Fibroblast of lung (primary cell): Measurements from ENCODE around the gene FMNL3. TPM values are rescaled to one million over a fixed set of nuclear protein-coding genes. Genes with fewer than 3 reads are reported as not detected.

Source experiments
- DNase-seq, 2 donors: peaks; one replicate each; pipeline versions ENCODE4 v3.0.0 to v3.0.0-alpha.2; 2010; ENCODE audit warnings: low read depth in 2 of 2
- H2AFZ ChIP-seq: 2 replicates; pipeline ENCODE4 v1.5.1; 2012; ENCODE audit warnings: low read length, control low read depth, inconsistent platforms
- H3K27ac ChIP-seq: 2 replicates; pipeline ENCODE4 v1.5.1; 2011; ENCODE audit warnings: low read length, control low read depth; ENCODE audit not compliant: insufficient read depth
- H3K27me3 ChIP-seq: 2 replicates; pipeline ENCODE4 v1.5.1; 2011; ENCODE audit warnings: mild to moderate bottlenecking, low read length; ENCODE audit not compliant: control insufficient read depth, insufficient read depth
- H3K36me3 ChIP-seq: 2 replicates; pipeline ENCODE4 v1.5.1; 2011; ENCODE audit warnings: low read length; ENCODE audit not compliant: control insufficient read depth, insufficient read depth
- H3K4me1 ChIP-seq: 2 replicates; pipeline ENCODE4 v1.5.1; 2011; ENCODE audit warnings: low read length; ENCODE audit not compliant: control insufficient read depth, insufficient read depth; ENCODE audit errors: extremely low read depth
- H3K4me2 ChIP-seq: 2 replicates; pipeline ENCODE4 v1.5.1; 2011; ENCODE audit warnings: low read length, control low read depth; ENCODE audit not compliant: insufficient read depth; ENCODE audit errors: extremely low read depth
- H3K4me3 ChIP-seq, 4 experiments: fragments of 200-600 bp in 1 of 4; sonication (generic) in 1 of 4; replicated peaks in 1 of 4; 2 replicates each; pipeline ENCODE4 v1.5.1; 2011 to 2016; ENCODE audit warnings: low read length in 4 of 4, low read depth in 3 of 4, mild to moderate bottlenecking in 3 of 4, control low read depth in 2 of 4, inconsistent platforms in 1 of 4, mixed read lengths in 1 of 4; ENCODE audit not compliant: insufficient read depth in 1 of 4; ENCODE audit errors: control extremely low read depth in 1 of 4
- H3K79me2 ChIP-seq: 2 replicates; pipeline ENCODE4 v1.5.1; 2012; ENCODE audit warnings: mild to moderate bottlenecking, low read length, inconsistent platforms; ENCODE audit not compliant: control insufficient read depth, insufficient read depth
- H3K9ac ChIP-seq: 2 replicates; pipeline ENCODE4 v1.5.1; 2011; ENCODE audit warnings: mild to moderate bottlenecking, low read length, control low read depth; ENCODE audit not compliant: insufficient read depth
- H3K9me3 ChIP-seq: 2 replicates; pipeline ENCODE4 v1.5.1; 2012; ENCODE audit warnings: low read depth, low read length; ENCODE audit not compliant: control insufficient read depth, insufficient read depth
- H4K20me1 ChIP-seq: 2 replicates; pipeline ENCODE4 v1.5.1; 2011; ENCODE audit warnings: low read length; ENCODE audit not compliant: control insufficient read depth, insufficient read depth; ENCODE audit errors: extremely low read depth
- CTCF ChIP-seq, 2 donors: IDR thresholded peaks in 1 of 2; conservative IDR thresholded peaks in 1 of 2; 1 replicate in 1 of 2; 2 replicates in 1 of 2; pipeline ENCODE4 v1.5.1; 2011 to 2012; ENCODE audit warnings: low read length in 2 of 2, control low read depth in 1 of 2, inconsistent platforms in 1 of 2, low read depth in 1 of 2, mild to moderate bottlenecking in 1 of 2
- EZH2 ChIP-seq: IDR thresholded peaks from 2 replicates; pipeline ENCODE4 v1.5.1; 2012; ENCODE audit warnings: low read length, control low read depth, mild to moderate bottlenecking; ENCODE audit errors: missing control alignments
- polyA plus RNA-seq, 2 donors: library from polyadenylated mRNA; depleted of rRNA in 1 of 2; stranded (reverse) in 1 of 2; unstranded in 1 of 2; fragments of >200 nt; gene quantifications; 2 replicates each; pipeline ENCODE4 v1.2.1, GENCODE V29; 2011 to 2012; ENCODE audit warnings: missing spikeins in 1 of 2
- total RNA-seq: library from RNA; depleted of rRNA; stranded (reverse); fragments of >200 nt; gene quantifications from 2 replicates; pipeline ENCODE4 v1.2.1, GENCODE V29; 2014

Gene FMNL3
- total and polyA plus RNA-seq, 2 donors (not counting 1 experiment from before 2014, with no cell fraction given): 15.0 to 22.5 TPM

- no peak overlapping the region for H3K4me3 ChIP-seq
- TF ChIP-seq EZH2 (no peak), CTCF (conservative IDR thresholded peaks at IDR 0.05 in 1 of 2, IDR thresholded peaks at IDR 0.05 in 1 of 2; ENCODE audit: low read depth in 1 of 2, low read length in 2 of 2) (no peak)
- H3K27ac ChIP-seq: no peak overlapping the region
- peaks cover 2% of the 10 kb centered on the region for H3K79me2 ChIP-seq
- H4K20me1 ChIP-seq: no peaks in the 10 kb centered on the region
- H3K27me3 ChIP-seq: no peaks in the 10 kb centered on the region
- DNase-seq: no peak
- H3K9ac ChIP-seq: no peak overlapping the region
- H3K4me1 ChIP-seq: peaks cover 7% of the 10 kb centered on the region
- H3K4me2 ChIP-seq: no peak overlapping the region
- no peak overlapping the region for H2AFZ ChIP-seq
- H3K9me3 ChIP-seq: no peaks in the 10 kb centered on the region
- H3K36me3 ChIP-seq: no peaks in the 10 kb centered on the region
These were observed 10.5 kb downstream of the FMNL3 start for GRCh38 chr12:49696723-49697122.

DNA sequence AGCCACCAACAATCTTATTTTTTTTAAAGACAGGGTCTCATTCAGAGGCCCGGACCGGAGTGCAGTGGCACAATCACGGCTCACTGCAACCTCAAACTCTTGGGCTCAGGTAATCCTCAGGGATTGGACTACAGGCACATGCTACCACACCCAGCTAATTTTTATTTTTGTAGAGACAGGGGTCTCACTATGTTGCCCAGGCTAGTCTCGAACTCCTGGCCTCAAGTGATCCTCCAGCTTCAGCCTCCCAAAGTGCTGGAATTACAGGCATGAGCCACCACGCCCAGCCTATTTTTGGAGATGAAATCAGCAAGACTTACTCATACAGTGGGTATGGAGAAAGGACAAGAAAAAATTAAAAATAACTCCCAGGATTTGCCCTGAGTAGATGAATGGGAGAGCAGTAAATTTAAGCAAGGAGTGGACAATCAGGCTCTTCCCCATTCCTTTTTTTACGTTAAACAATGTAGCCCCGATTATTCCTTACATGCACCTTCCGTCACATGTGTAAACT lies 13.2 kb downstream of the FMNL3 start:
- peak; percentile 33 to 41 for DNase-seq

GRCh38 chr12:49692851-49693250 lies 14.4 kb downstream of the FMNL3 start:
- no peak overlapping the region for H3K4me2 ChIP-seq
- TF ChIP-seq CTCF (conservative IDR thresholded peaks at IDR 0.05 in 1 of 2, IDR thresholded peaks at IDR 0.05 in 1 of 2; ENCODE audit: low read depth in 1 of 2, low read length in 2 of 2) (no peak), EZH2 (no peak)
- no peaks in the 10 kb centered on the region for H4K20me1 ChIP-seq
- no peaks in the 10 kb centered on the region for H3K27me3 ChIP-seq
- no peak overlapping the region for H3K9ac ChIP-seq
- H2AFZ ChIP-seq: no peak overlapping the region
- H3K4me1 ChIP-seq: peaks cover 2% of the 10 kb centered on the region
- H3K9me3 ChIP-seq: no peaks in the 10 kb centered on the region
- no peak overlapping the region for H3K27ac ChIP-seq
- no peak overlapping the region for H3K4me3 ChIP-seq
- DNase-seq: no peak
- H3K36me3 ChIP-seq: no peaks in the 10 kb centered on the region
- H3K79me2 ChIP-seq: peaks cover 1% of the 10 kb centered on the region

More for the DNA sequence above, 13.2 kb downstream of the FMNL3 start:
- no peaks in the 10 kb centered on the region for H3K9me3 ChIP-seq
- H3K4me1 ChIP-seq: peaks cover 4% of the 10 kb centered on the region
- no peak overlapping the region for H3K9ac ChIP-seq
- H3K36me3 ChIP-seq: no peaks in the 10 kb centered on the region
- TF ChIP-seq CTCF (conservative IDR thresholded peaks at IDR 0.05 in 1 of 2, IDR thresholded peaks at IDR 0.05 in 1 of 2; ENCODE audit: low read depth in 1 of 2, low read length in 2 of 2): no peak
- TF ChIP-seq EZH2: no peak
- no peak overlapping the region for H3K4me2 ChIP-seq
- H3K27ac ChIP-seq: no peak overlapping the region
- H2AFZ ChIP-seq: no peak overlapping the region
- H3K79me2 ChIP-seq: peaks cover 1% of the 10 kb centered on the region
- H4K20me1 ChIP-seq: no peaks in the 10 kb centered on the region
- H3K4me3 ChIP-seq: no peak overlapping the region
- no peaks in the 10 kb centered on the region for H3K27me3 ChIP-seq
